HEK293 (cell line): ENCODE measurements around the gene PPP3CA.

ENCODE experiments used
- CTCF ChIA-PET: fragments of 350-600 bp; formaldehyde crosslinking; extraction: SDS; loops from one replicate; lab custom pipeline; 2021; ENCODE audit warnings: antibody characterized with exemption; lab: Yijun Ruan, JAX
- POLR2A ChIA-PET: fragments of 300-600 bp; formaldehyde crosslinking; extraction: SDS; loops from one replicate; lab custom pipeline; 2020; ENCODE audit warnings: antibody characterized with exemption, inconsistent platforms; lab: Yijun Ruan, JAX
- H3K27ac ChIP-seq: fragments of 200-500 bp; sonication (Bioruptor generic); 2 replicates; pipeline ENCODE4 v1.5.1; 2014; ENCODE audit warnings: low read depth, low read length, control low read depth, inconsistent platforms; ENCODE audit errors: extremely low read depth
- H3K36me3 ChIP-seq, 2 experiments: fragments of 200-500 bp in 1 of 2; sonication (Bioruptor generic) in 1 of 2; 1 replicate in 1 of 2; 2 replicates in 1 of 2; pipeline ENCODE4 v1.5.1; 2014 to 2017; ENCODE audit warnings: inconsistent platforms in 2 of 2, low read length in 2 of 2; ENCODE audit not compliant: control insufficient read depth in 2 of 2, insufficient read depth in 1 of 2
- H3K4me1 ChIP-seq: fragments of 200-500 bp; sonication (Bioruptor generic); 2 replicates; pipeline ENCODE4 v1.5.1; 2014; ENCODE audit warnings: mild to moderate bottlenecking, low read length, inconsistent platforms; ENCODE audit not compliant: control insufficient read depth, insufficient read depth
- H3K4me3 ChIP-seq: 2 replicates; pipeline ENCODE4 v1.5.1; 2011; ENCODE audit warnings: low read depth, mild to moderate bottlenecking, control low read depth, low read length, moderate library complexity
- H3K9me3 ChIP-seq: fragments of 200-500 bp; sonication (Bioruptor generic); 2 replicates; pipeline ENCODE4 v1.5.1; 2014; ENCODE audit warnings: low read depth, low read length, inconsistent platforms; ENCODE audit not compliant: control insufficient read depth, insufficient read depth
- FEZF1 ChIP-seq: fragments of 450-650 bp; formaldehyde crosslinking; IDR thresholded peaks from 2 replicates; pipeline ENCODE4 v1.5.1; 2016; ENCODE audit warnings: missing biosample characterization, missing genetic modification characterization
- INSM2 ChIP-seq: fragments of 450-650 bp; formaldehyde crosslinking; IDR thresholded peaks from 2 replicates; pipeline ENCODE4 v1.5.1; 2016; ENCODE audit warnings: missing biosample characterization, missing genetic modification characterization
- KLF16 ChIP-seq: fragments of 450-650 bp; formaldehyde crosslinking; IDR thresholded peaks from 2 replicates; pipeline ENCODE4 v1.5.1; 2017; ENCODE audit warnings: missing biosample characterization, missing genetic modification characterization
- MZF1 ChIP-seq: fragments of 450-650 bp; formaldehyde crosslinking; IDR thresholded peaks from 2 replicates; pipeline ENCODE4 v1.5.1; 2017; ENCODE audit warnings: missing biosample characterization, missing genetic modification characterization, borderline replicate concordance
- REPIN1 ChIP-seq: fragments of 450-650 bp; formaldehyde crosslinking; IDR thresholded peaks from 2 replicates; pipeline ENCODE4 v1.5.1; 2017; ENCODE audit warnings: missing biosample characterization, missing genetic modification characterization, low read depth
- SP2 ChIP-seq: fragments of 450-650 bp; formaldehyde crosslinking; IDR thresholded peaks from 2 replicates; pipeline ENCODE4 v1.5.1; 2016; ENCODE audit warnings: missing biosample characterization, missing genetic modification characterization
- SP7 ChIP-seq: fragments of 450-650 bp; formaldehyde crosslinking; IDR thresholded peaks from 2 replicates; pipeline ENCODE4 v1.5.1; 2016; ENCODE audit warnings: missing biosample characterization, missing genetic modification characterization
- WT1 ChIP-seq: fragments of 450-650 bp; formaldehyde crosslinking; IDR thresholded peaks from 2 replicates; pipeline ENCODE4 v1.5.1; 2016; ENCODE audit warnings: missing biosample characterization, missing genetic modification characterization
- YY1 ChIP-seq: fragments of 450-650 bp; formaldehyde crosslinking; IDR thresholded peaks from 2 replicates; pipeline ENCODE4 v1.5.1; 2018; ENCODE audit warnings: missing biosample characterization, missing genetic modification characterization
- ZBTB10 ChIP-seq: fragments of 450-650 bp; formaldehyde crosslinking; IDR thresholded peaks from 2 replicates; pipeline ENCODE4 v1.5.1; 2016; ENCODE audit warnings: missing biosample characterization, missing genetic modification characterization
- ZBTB49 ChIP-seq: fragments of 450-650 bp; formaldehyde crosslinking; IDR thresholded peaks from 2 replicates; pipeline ENCODE4 v1.5.1; 2016; ENCODE audit warnings: missing biosample characterization, missing genetic modification characterization, low read depth
- ZFP69B ChIP-seq: fragments of 450-650 bp; formaldehyde crosslinking; IDR thresholded peaks from 2 replicates; pipeline ENCODE4 v1.5.1; 2016; ENCODE audit warnings: missing biosample characterization, missing genetic modification characterization
- ZNF121 ChIP-seq: fragments of 450-650 bp; formaldehyde crosslinking; IDR thresholded peaks from 2 replicates; pipeline ENCODE4 v1.5.1; 2016; ENCODE audit warnings: missing biosample characterization, missing genetic modification characterization
- ZNF138 ChIP-seq: fragments of 450-650 bp; formaldehyde crosslinking; IDR thresholded peaks from 2 replicates; pipeline ENCODE4 v1.5.1; 2016; ENCODE audit warnings: missing biosample characterization, missing genetic modification characterization, borderline replicate concordance
- ZNF2 ChIP-seq: fragments of 450-650 bp; formaldehyde crosslinking; IDR thresholded peaks from 2 replicates; pipeline ENCODE4 v1.5.1; 2016; ENCODE audit warnings: missing biosample characterization, missing genetic modification characterization
- ZNF239 ChIP-seq: fragments of 450-650 bp; formaldehyde crosslinking; IDR thresholded peaks from 2 replicates; pipeline ENCODE4 v1.5.1; 2016; ENCODE audit warnings: missing biosample characterization, missing genetic modification characterization
- ZNF248 ChIP-seq: fragments of 450-650 bp; formaldehyde crosslinking; IDR thresholded peaks from 2 replicates; pipeline ENCODE4 v1.5.1; 2017; ENCODE audit warnings: missing biosample characterization, missing genetic modification characterization
- ZNF398 ChIP-seq: fragments of 450-650 bp; formaldehyde crosslinking; IDR thresholded peaks from 2 replicates; pipeline ENCODE4 v1.5.1; 2017; ENCODE audit warnings: missing biosample characterization, missing genetic modification characterization
- ZNF449 ChIP-seq: fragments of 450-650 bp; formaldehyde crosslinking; IDR thresholded peaks from 2 replicates; pipeline ENCODE4 v1.5.1; 2017; ENCODE audit warnings: missing biosample characterization, mild to moderate bottlenecking, missing genetic modification characterization, moderate library complexity
- ZNF645 ChIP-seq: fragments of 450-650 bp; formaldehyde crosslinking; IDR thresholded peaks from 2 replicates; pipeline ENCODE4; 2016; ENCODE audit warnings: missing biosample characterization, missing genetic modification characterization
- ZNF664 ChIP-seq: fragments of 450-650 bp; formaldehyde crosslinking; IDR thresholded peaks from 2 replicates; pipeline ENCODE4 v1.5.1; 2016; ENCODE audit warnings: missing biosample characterization, missing genetic modification characterization

Gene PPP3CA

GRCh38 chr4:101155368-101155767, 192.0 kb downstream of the PPP3CA start (continued):
- no peak for TF ChIP-seq SP7 (tag by site-specific recombination)
- TF ChIP-seq ZFP69B, result no peak

- no peak for TF ChIP-seq ZNF239 (tag by site-specific recombination)
- TF ChIP-seq MZF1 (tag by site-specific recombination), result no peak
- TF ChIP-seq YY1 (tag by site-specific recombination), result no peak
- no peak for TF ChIP-seq ZNF121 (tag by site-specific recombination)
- no peak for TF ChIP-seq FEZF1 (tag by site-specific recombination)
- TF ChIP-seq WT1, result no peak
- TF ChIP-seq ZNF664 (tag by site-specific recombination), result no peak
- TF ChIP-seq REPIN1 (tag by site-specific recombination), result no peak
- no peak for TF ChIP-seq ZNF398
- TF ChIP-seq ZBTB49 (tag by site-specific recombination), result no peak
- no peak for TF ChIP-seq ZNF138 (tag by site-specific recombination)
- TF ChIP-seq INSM2, result no peak
- no peak for TF ChIP-seq ZNF645 (tag by site-specific recombination)
- TF ChIP-seq ZBTB10, result no peak
- no peak for TF ChIP-seq KLF16 (tag by site-specific recombination)
- no peak for TF ChIP-seq ZNF248 (tag by site-specific recombination)
- no peak for TF ChIP-seq ZNF2 (tag by site-specific recombination)
- no peak for TF ChIP-seq SP2
- TF ChIP-seq ZNF449 (tag by site-specific recombination), result no peak
- Histone ChIP-seq H3K4me3 (no peak overlapping the region), H3K9me3 (no peaks in the 10 kb centered on the region), H3K36me3 (no peaks in the 10 kb centered on the region), H3K4me1 (no peaks in the 10 kb centered on the region), H3K27ac (no peak overlapping the region)
- CTCF ChIA-PET, result no interaction called here
- POLR2A ChIA-PET, result no interaction called here
Measured at GRCh38 chr4:101153653-101154052, 193.7 kb downstream of the PPP3CA start.
